GM19455 (cell line): ENCODE data around the gene ORMDL1.
A peak's percentile ranks its signal among the peaks of the same experiment; 100 is the strongest.

ENCODE experiments used
- ATAC-seq: cut with Tn5 transposase; IDR thresholded peaks from one replicate; pipeline ENCODE4 v1.9.1; 2021; ENCODE audit not compliant: unreplicated experiment

ORMDL1 gene, protein sequence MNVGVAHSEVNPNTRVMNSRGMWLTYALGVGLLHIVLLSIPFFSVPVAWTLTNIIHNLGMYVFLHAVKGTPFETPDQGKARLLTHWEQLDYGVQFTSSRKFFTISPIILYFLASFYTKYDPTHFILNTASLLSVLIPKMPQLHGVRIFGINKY

DNA sequence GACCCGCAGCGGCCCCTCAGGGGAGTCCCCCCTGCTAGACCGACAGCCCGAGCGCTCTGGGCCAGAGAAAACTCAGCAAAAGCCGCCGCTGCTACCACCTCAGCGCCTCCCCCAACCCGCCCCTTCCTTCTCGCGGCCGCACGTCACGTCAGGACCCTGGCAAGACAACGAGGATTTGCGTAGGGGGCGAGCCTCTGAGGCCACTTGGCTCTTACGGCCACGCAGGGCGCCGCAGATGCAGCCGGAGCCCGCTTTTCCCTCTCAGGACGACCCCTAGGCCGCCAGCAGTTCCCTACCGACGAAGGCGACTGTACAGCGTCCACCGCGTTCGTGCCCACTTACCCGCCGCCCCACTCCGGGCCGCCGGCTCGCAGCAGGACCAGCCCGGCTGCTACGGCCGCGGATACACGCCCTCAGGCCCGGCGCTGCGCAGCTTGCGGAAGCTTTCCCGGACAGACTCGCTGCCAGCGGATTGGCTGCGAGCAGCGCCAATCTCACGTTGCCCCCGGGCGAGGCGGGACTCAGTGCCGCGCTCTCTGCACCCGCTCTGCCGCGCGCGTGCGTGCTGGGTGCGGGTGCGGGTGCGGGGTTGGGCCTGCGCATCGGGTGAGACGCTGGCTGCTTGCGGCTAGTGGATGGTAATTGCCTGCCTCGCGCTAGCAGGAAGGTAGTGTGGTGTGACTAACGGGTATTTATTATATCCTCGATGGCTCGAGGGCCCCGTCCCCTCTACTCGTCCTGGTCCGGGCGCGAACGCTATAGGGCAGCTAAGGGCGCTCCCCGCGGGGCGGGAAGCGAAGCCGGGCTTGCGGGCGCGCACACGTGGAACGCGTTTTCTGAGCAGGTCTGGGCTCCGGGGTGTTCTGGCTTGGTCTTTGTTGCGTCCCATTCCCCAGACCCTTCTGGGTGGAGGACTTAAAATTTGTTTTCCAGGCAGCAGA is at the start of gene ORMDL1, which contains the start of gene PMS1:
ORMDL1 (minus strand) TSS at position 413 of the 941 bp plus-strand sequence. CDS start 1,744 bp downstream, outside the sequence.
PMS1 (plus strand) TSS at position 524 of the 941 bp plus-strand sequence. CDS start 7,360 bp downstream, outside the sequence.
- peak; percentile 96 for ATAC-seq

DNA sequence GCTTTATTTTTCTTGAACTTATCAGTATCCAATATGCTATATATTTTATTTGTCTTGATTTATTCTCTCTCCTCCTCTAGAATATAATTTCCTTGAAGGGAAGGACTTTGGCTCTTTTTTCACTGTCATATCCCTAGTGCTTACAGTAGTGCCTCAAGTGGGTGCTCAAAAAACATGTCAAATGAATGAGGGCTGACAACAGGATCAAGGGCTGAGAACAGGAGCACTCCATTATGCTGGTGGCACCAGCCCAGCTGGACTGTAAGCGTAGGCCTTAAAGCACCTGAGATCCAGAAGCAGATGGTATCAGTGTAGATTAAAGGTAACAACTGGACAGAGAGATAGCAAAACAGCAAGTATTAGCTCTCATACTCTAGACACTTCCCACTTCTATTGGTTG is 46.4 kb upstream of the ORMDL1 start:
- no peak for ATAC-seq

DNA sequence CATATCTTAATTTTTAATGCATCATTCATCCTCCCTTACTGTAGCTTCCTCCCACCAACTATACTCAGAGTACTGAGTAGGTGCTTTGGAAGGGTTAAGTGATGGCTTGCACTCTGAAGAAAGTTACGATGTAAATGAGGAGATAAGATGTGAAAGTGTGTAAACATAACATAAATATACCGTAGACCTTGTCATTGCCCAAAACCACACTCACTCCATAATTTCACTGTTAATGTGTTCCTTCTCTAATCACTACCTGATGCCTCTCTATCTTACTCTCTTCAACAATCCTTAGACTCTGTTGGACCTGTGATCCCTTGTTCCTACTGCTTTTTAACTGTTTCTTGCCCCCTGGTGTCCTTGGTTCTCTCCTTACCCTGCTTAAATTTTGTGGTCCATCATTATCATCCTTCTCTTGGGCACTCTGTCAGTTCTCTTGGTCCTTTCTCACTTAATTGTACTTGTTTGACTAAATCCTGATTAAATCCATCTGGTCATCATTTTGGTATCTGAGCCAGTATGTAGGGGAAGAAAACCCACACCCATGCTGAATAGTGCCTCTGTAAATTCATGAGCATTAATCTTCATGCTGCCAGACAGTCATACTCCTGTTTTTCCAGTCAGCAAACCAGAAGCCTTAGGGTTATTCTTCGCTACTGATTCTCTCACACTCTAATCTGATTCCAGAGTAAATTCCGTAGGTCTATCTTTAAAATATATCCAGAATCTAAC is 45.1 kb upstream of the ORMDL1 start:
- no peak for ATAC-seq

DNA sequence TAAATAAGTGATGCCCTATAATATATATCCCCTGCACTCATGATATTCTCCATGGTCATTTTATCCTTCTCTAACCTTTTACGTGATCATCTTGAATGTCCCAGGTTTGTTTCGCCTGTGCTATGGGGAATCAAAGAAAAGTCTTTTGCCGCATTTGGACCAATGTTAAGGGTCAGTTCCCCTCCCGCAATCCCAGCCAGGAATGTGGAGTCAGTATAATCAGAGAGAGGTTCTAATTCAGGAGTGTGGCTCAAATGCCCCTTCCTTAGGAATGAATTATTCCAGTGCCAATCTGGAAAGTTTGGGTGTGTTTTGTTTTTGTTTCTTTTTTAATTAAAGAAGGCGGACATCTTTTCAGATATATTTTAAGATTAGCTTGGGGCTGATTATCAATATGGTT is 41.9 kb upstream of the ORMDL1 start:
- ATAC-seq, result no peak

DNA sequence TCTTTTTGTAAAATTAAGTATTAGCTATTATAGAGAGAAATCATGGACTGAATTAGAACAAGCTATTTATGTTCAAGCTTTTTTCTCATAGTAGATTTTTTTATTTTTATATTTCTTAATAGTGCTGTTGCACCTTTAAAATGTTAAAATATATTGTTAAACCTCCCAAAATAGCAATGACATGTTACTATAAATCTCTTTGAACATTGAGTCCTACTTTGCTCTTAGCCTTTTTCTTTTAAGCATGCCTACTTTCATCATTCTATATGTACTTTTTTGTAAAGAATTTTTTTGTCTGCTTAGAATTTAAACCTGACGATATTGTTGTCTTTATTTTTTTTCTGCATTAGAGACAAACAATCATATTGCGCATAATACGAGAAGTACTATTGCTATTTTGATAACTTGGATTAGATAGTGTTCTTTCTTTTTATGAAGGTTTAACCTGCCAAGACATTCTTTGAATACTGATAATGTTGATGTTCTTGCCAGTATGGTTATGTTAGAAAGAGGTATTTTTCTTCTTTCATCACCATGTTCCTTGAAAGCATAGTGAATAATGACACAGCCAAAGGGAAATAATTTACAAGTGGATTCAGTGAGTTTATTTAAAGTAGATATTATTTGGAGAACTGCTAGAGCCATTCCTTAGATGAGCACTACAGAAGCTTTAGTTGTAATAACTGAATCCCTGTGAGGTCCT is 40.7 kb upstream of the ORMDL1 start:
- ATAC-seq, result no peak

DNA sequence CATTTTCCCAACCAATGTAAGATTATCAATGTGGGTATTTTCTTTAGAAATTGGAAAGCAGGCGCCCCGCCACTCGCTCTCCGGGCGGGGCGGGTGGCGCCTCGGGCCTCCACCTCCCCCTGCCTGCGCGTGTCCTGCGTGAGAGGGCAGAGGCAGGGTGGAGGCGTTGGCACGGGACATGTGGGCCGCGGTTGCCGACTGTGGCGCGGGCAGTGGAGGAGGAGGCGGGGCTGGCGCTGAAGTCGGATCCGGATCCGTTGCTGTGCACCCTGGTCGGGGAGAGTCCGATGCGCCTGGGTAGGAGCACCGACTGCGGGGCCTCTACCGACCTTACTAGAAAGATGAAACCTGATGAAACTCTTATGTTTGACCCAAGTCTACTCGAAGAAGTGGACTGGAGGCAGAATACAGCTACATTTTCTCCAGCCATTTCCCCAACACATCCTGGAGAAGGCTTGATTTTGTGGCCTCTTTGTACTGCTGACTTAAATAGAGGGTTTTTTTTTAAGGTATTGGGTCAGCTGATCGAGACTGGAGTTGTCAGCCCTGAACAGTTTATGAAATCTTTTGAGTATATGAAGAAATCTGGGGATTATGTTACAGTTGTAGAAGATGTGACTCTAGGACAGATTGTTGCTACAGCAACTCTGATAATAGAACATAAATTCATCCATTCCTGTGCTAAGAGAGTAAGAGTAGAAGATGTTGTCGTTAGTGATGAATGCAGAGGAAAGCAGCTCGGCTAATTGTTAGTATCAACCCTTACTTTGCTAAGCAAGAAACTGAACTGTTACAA is 38.0 kb upstream of the ORMDL1 start:
- ATAC-seq, result no peak

DNA sequence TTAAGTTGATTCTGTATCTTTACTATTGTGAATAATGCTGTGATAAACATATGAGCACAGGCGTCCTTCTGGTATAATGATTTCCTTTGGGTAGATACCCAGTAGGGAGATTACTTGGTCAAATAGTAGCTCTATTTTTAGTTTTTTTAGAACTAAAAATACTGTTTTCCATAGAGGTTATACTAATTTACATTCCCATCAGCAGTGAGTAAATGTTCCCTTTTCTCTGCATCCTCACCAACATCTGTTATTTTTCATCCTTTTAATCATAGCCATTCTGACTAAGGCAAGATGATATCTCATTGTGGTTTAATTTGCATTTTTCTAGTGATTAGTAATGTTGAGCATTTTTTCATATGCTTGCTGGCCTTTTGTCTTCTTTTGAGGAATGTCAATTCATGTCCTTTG is 35.2 kb upstream of the ORMDL1 start:
- ATAC-seq, result no peak

DNA sequence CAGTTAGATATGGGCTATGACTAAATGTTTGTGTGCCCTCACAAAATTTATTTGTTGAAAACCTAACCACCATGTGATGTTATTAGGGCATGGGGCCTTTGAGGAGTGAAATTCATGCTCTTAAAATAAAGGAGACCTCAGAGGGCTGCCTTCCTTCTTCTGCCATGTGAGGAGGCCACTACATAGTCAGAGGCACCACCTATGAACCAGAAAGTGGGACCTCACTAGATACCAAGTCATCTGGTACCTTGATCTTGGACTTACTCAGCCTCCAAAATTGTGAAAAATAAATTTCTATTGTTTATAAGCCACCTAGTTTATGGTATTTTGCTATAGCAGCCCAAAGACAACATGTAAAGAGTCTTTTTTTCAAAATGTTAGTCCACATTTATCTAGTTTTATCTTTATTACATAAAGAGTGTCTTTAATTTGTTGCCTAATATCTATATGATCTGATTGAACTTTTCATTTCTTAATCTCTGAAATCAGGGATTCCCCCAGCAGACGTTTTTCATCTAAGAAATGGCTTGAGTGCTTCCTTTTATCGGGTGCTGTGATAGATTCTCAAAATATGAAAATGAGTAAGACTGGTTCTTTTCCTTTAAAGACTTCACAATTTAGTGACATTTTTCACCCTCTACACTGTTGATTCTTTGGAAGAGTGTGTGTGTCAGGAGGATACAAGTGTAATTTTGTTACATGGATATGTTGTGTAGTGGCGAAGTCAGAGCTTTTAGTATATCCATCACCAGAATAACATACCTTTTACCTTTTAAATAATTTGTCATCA is 34.3 kb upstream of the ORMDL1 start:
- ATAC-seq, result no peak

DNA sequence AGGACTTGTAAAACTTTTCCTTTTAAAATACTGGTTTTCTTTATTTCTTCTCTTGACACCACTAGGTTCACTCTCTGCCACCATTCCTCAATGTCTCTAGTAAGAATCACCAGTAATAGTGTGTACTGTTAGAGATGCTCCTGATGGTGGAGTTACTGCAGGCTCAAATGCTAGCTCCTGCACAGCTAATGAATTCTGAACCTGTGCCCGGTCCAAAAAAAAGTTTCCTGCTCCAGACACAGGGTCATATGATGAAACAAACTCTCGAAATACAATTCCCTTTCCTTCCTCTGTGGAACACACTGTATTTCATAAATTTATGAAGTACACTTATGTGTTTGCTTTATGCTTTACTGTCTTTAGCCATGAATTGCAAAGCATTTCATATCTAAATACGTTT is 19.3 kb upstream of the ORMDL1 start:
- ATAC-seq, result no peak

DNA sequence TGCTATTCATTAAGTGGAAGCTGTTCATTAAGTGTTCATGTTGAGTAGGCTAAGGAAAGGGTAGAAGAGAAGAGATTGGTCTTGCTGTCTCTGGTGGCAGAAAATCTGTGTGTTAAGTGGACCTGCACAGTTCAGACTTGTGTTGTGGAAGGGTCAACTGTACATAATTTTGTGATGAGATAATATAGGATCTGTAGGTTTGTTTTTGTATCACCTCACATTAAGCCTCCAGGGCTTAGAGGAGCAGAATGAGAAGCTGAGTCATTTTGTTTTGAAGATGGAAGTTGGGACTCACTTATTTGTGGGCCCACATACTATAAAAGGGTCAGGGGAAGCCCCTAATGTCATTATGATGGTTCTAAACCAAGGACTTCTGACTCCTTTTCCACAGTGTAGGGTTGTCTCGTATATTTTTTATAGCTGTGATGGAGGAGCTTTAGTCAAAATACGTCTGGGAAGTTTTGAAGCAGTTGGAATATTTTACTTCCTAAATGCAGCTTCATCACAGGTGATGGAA is 18.3 kb upstream of the ORMDL1 start:
- no peak for ATAC-seq

DNA sequence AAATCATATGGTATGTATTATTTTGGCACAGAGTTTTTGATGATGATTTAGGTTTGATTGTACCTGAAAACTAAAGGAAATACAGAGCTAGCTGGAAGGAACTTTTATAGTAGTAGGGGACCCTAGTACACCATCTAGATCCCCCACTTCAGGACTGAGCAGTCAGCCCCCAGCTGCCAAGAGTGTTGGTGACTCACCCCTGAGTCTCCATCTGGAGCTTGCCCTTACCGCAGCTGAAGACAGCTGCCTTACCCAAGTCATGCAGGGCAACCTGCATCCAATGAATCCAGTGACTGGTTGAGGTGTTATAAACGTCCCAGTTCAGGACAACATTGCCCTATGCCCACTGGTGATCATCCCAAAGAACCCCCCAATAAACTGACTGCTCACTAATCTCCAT is 15.4 kb upstream of the ORMDL1 start:
- no peak for ATAC-seq

DNA sequence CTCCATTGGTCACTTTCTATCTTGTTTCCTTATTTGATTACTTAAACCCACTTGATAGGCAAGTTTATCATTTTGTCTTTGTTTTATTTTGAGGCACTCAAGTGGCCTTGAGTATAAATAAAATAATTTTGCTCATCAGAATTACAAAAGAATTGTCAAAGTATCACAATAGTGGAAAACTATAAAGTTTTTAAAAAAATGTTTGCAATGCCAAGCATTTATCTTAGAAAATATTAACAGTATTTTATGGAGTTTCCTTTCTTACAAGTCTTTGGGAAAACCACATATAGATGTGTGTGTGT is 14.8 kb upstream of the ORMDL1 start:
- ATAC-seq, result no peak

DNA sequence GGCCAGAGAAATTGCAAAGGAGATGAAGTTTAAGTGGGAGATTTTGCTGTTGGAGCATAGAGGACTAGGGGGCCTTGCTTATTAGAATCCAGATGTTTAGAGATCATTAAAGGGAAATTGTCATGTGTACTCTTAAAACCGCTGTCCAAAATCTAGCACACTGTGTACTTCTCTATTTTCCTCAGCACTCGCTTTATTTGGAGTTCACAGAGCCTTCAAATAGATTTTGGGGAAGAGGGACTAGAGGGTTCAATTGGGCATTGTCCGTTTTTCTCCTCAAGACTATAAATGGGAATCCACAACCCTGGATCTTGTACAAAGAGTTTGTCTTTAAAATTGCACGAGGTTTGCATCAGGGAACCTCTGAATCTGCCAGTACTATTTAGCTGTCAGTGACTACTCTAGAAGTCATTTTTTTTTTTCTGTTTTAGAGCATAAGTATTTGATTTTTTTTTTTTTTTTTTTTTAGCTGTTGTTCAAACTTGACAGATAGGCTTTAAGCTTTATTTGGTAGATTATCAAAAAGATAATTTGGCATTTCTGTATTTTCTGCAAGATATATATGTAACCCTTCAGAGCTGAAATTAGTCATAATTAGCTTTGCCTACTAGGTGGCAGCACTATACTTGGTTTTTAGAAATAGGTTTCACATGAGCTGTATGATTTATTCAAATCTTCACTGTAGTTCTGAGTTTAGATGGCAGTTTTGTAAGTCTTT is 14.3 kb upstream of the ORMDL1 start:
- peak; percentile 80 for ATAC-seq

DNA sequence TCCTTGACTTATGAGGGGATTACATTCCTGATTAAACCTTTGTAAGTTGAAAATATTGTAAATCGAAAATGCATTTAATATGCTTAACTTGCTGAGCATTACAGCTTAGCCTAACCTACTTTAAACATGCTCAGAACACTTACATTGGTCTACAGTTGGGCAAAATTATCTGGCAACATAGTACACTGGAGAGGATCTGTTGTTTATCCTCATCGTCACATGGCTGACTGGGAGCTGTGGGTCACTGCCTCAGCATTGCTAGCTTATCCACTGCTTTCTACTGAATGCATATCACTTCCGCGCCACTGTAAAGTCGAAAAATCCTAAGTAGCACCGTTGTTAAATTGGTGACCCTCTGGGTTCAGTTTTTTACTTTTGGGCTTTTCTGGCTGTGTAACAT is 13.8 kb upstream of the ORMDL1 start:
- ATAC-seq, result no peak

DNA sequence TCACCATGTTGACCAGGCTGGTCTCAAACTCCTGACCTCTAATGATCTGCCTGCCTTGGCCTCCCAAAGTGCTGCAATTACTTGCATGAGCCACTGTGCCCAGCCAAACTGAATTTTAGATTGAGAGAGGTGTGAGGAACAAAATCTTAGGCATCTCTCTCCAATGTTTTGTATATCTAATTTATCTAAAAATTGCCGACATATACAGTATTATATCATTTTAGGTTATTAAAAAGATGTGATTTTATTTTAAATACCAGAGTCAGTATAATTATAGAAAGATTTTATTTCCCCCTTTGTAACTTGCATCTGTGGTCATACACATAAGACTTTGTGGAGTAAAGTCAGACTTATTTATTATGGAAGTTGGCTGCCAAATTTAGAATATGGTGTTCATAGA is 10.2 kb upstream of the ORMDL1 start:
- ATAC-seq, result no peak

DNA sequence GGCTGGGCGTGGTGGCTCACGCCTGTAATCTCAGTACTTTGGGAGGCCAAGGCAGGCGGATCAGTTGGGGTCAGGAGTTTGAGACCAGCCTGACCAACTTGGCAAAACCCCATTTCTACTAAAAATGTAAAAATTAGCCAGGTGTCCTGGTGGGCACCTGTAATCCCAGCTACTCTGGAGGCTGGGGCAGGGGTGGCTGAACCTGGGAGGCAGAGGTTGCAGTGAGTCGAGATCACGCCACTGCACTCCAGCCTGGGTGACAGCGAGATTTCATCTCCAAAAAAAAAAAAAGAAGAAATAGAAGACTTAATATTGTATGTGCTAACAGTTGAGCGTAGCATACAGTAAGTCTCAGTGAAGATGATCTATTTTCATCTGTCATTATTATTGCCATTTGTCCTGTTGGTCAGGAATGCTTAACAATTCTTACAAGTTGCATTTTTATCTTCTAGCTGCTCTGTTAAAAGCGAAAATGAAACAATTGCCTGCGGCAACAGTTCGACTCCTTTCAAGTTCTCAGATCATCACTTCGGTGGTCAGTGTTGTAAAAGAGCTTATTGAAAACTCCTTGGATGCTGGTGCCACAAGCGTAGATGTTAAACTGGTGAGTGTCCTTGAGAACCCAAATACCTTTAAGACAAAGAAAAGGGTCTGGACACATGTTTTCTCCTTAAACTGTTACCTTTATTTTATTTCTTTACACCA is 7.4 kb upstream of the ORMDL1 start:
- ATAC-seq, result no peak

DNA sequence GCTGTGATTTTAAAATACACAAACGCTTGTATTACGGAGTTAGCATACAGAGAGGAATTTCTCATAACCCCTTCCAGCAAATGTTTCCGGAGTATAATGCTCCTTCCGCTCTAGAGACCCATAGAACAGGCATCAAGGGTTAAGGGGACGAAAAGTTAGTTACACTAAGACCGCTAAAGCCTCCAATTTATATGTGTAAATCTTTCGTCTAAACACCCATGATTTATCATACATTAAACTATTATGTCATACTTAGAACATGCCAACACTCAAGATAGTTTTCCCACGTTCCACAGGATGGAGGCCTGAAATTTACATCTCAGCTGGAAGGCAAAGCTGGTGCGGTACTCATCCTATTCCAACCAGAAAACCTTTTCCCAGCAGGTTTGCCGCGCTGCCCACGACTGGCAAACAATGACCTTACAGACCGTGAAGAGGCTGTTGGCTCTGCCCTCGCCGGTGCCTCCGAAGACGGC is 650 bp downstream of the ORMDL1 start:
- ATAC-seq, result peak; percentile 10

DNA sequence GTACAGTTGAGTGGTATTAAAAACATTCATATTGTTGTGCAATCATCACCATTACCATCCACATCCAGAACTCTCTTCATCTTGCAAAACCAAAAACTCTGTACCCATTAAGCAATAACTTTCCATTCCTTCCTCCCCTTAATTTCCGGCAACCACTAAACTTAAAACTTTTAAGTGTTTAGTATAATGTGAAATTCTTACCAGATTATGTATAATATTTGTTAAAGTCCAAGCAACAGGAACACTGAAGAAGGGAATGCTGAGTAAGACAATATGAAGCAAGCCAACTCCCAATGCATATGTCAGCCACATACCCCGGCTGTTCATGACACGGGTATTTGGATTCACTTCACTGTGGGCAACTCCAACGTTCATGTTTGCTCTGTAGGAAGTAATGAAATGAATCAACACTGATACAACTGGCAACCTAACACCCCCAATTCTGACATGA is 1.9 kb downstream of the ORMDL1 start:
- no peak for ATAC-seq
